ENCODE data around the gene HOXA3. TPM values are rescaled to one million over a fixed set of nuclear protein-coding genes. Genes with fewer than 3 reads are reported as not detected.

Gene HOXA3
- total RNA-seq, 1 donor from 2014 or later = 12.1 TPM

GRCh38 chr7:27187475-27188385 lies 35.3 kb upstream of the HOXA3 start:
- Mint-ChIP-seq H3K9me3 (ENCODE audit: low read depth) (no peaks in the 10 kb centered on the region), H3K4me1 (ENCODE audit: low read depth) (peaks cover 44% of the 10 kb centered on the region), H3K36me3 (ENCODE audit: low read depth) (peaks cover 4% of the 10 kb centered on the region), H3K27me3 (ENCODE audit: low read depth) (peaks cover 83% of the 10 kb centered on the region), H3K27ac (ENCODE audit: unreplicated experiment) (no peak overlapping the region), H3K4me3 (ENCODE audit: unreplicated experiment) (peak overlapping the region; percentile 66)
- TF ChIP-seq CTCF (IDR thresholded peaks at IDR 0.05) = no peak
- DNase-seq (ENCODE audit: low spot score) = peak; percentile 67

DNA sequence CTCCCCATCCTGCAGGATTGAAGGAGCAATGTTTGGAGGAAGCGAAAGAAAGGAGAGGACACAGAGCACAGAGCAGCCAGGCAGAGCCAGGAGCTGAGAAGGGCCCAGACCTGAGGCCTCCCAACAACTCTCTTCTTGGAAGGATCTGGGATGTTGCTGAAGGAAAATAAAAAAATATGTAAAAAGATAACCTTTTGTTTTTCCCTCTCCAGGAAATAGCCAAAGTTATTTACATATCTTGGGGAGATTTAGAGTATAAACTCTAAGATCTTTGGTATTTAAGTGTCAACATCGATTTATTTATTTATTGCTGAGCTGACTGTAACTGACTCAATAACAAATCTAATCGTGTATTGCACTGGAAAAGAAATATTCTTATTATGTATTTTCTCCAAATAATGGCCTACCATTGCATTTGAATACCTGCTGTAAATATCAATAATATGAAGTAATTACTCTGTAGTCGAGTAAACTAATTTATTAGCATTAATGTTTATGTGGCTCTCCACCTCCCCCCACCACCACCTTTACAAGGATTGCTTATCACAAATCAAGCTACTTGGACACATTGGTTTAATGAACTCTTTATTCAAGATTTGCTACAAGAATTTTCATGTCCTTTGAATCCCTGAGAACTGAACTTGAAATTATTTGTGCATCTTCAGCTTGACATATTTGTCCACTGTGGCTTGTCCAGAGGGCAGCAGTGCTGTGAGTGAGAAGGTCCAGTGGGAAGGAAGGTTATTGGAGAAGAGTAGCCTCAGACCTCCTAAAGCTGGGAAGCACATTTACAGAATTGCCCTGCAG lies 34.5 kb upstream of the HOXA3 start:
- no peak for DNase-seq (ENCODE audit: low spot score)
- Mint-ChIP-seq H3K4me3 (ENCODE audit: unreplicated experiment) (no peak overlapping the region), H3K27me3 (ENCODE audit: low read depth) (peaks cover 80% of the 10 kb centered on the region), H3K27ac (ENCODE audit: unreplicated experiment) (no peak overlapping the region), H3K9me3 (ENCODE audit: low read depth) (no peaks in the 10 kb centered on the region), H3K36me3 (ENCODE audit: low read depth) (peaks cover 4% of the 10 kb centered on the region), H3K4me1 (ENCODE audit: low read depth) (peaks cover 38% of the 10 kb centered on the region)
- no peak for TF ChIP-seq CTCF (IDR thresholded peaks at IDR 0.05)

GRCh38 chr7:27185854-27186667 lies 33.7 kb upstream of the HOXA3 start:
- DNase-seq (ENCODE audit: low spot score) = peak; percentile 60
- no peak overlapping the region for H3K4me3 Mint-ChIP-seq (ENCODE audit: unreplicated experiment)
- H3K36me3 Mint-ChIP-seq (ENCODE audit: low read depth) = peaks cover 4% of the 10 kb centered on the region
- no peak for TF ChIP-seq CTCF (IDR thresholded peaks at IDR 0.05)
- no peak overlapping the region for H3K27ac Mint-ChIP-seq (ENCODE audit: unreplicated experiment)
- H3K4me1 Mint-ChIP-seq (ENCODE audit: low read depth) = peaks cover 37% of the 10 kb centered on the region
- H3K27me3 Mint-ChIP-seq (ENCODE audit: low read depth) = peaks cover 80% of the 10 kb centered on the region
- no peaks in the 10 kb centered on the region for H3K9me3 Mint-ChIP-seq (ENCODE audit: low read depth)

DNA sequence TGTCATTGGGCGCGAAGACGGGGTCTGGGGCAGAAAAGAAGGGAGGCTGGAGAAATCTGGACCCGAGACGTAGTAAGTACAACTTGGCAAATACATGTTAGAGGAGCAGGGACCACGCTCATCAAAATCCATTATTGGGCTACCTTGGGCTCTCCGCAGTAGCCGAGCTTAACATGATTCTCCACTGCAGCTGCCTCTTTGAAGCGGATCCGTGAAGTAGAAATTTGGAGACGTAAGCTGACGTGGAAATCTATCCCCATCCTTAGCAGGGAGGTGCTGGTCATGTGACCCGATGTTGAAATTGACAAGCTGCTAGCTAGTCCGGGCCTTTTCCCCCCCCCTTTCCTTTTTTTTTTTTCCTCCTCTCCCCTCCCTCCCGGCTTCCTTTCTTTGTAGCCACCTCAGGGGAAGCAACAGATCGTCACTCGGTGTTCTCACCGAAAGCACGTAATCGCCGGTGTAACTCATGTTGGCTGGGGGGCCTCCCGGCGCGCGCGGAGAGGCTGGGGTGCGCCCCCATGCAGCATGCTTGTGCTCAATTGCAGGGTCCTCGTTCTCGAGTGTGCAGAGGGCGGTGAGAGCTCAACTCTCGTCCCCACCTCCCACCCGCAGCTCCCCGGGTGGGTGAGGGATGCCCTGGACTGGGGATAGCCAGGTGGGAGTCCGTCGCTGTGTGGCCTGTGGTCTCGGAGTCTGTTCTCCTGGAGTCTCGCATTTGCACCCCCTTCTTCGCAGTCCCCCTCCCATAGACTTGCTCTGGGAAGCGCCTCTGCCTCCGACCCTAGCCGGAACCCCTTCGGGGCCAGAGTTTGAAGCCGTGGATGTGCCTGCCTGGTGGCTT lies 32.9 kb upstream of the HOXA3 start, which contains the start of gene HOXA11:
Gene HOXA11, minus strand, starts transcription at position 220 of the 841 bp plus-strand sequence. Its CDS starts 88 bp downstream, at position 132.
- TF ChIP-seq CTCF (IDR thresholded peaks at IDR 0.05) = no peak
- H3K27ac Mint-ChIP-seq (ENCODE audit: unreplicated experiment) = no peak within 1 kb of the TSS
- peak within 1 kb of the TSS; percentile 63 for H3K4me3 Mint-ChIP-seq (ENCODE audit: unreplicated experiment)
- DNase-seq (ENCODE audit: low spot score) = peak; percentile 58
- H3K4me1 Mint-ChIP-seq (ENCODE audit: low read depth) = peaks cover 39% of the 10 kb centered on the region
- H3K9me3 Mint-ChIP-seq (ENCODE audit: low read depth) = no peaks in the 10 kb centered on the region
- peaks cover 4% of the 10 kb centered on the region for H3K36me3 Mint-ChIP-seq (ENCODE audit: low read depth)
- H3K27me3 Mint-ChIP-seq (ENCODE audit: low read depth) = peaks cover 76% of the 10 kb centered on the region
